Breast epithelium (tissue), 4 donors: Measurements from ENCODE around the gene HIVEP3. TPM values are rescaled to one million over a fixed set of nuclear protein-coding genes. Genes with fewer than 3 reads are reported as not detected.

Experiments used
- DNase-seq, 2 donors: peaks; one replicate each; pipeline ENCODE4 v3.0.0-alpha.2; 2019; ENCODE audit warnings: low spot score in 2 of 2
- H3K27ac ChIP-seq, 2 donors: fragments of 200-600 bp; sonication (generic) in 1 of 2; one replicate each; pipeline ENCODE4 v1.5.1; 2016 to 2019; ENCODE audit warnings: mild to moderate bottlenecking in 1 of 2
- H3K27me3 ChIP-seq, 2 donors: fragments of 200-600 bp; sonication (generic) in 1 of 2; one replicate each; pipeline versions ENCODE4 v1.5.1 to v1.6.0; 2017 to 2019; ENCODE audit warnings: control low read depth in 1 of 2, mild to moderate bottlenecking in 1 of 2
- H3K36me3 ChIP-seq: fragments of 200-600 bp; one replicate; pipeline ENCODE4 v1.5.1; 2019
- H3K4me1 ChIP-seq, 2 donors: fragments of 200-600 bp; sonication (generic); one replicate each; pipeline ENCODE4 v1.5.1; 2016 to 2019; ENCODE audit warnings: control low read depth in 1 of 2
- H3K4me3 ChIP-seq, 3 donors: fragments of 200-600 bp; sonication (generic); 1 replicate in 2 of 3; 2 replicates in 1 of 3; pipeline ENCODE4 v1.5.1; 2016 to 2019; ENCODE audit warnings: mild to moderate bottlenecking in 3 of 3, moderate library complexity in 2 of 3
- H3K9me3 ChIP-seq, 2 donors: fragments of 200-600 bp; sonication (generic) in 1 of 2; one replicate each; pipeline ENCODE4 v1.5.1; 2016 to 2019; ENCODE audit warnings: control low read depth in 1 of 2
- CTCF ChIP-seq, 3 donors: fragments of 450-650 bp; IDR thresholded peaks; one replicate each; pipeline ENCODE4 v1.5.1; 2016 to 2017; ENCODE audit warnings: antibody characterized with exemption in 3 of 3, mild to moderate bottlenecking in 3 of 3, moderate library complexity in 3 of 3
- POLR2A ChIP-seq: fragments of 450-650 bp; IDR thresholded peaks from one replicate; pipeline ENCODE4 v1.6.1; 2016; ENCODE audit warnings: antibody characterized with exemption, mild to moderate bottlenecking, moderate library complexity
- POLR2AphosphoS5 ChIP-seq, 3 donors: sonication (generic); formaldehyde crosslinking; IDR thresholded peaks; one replicate each; pipeline ENCODE4 v1.6.1; 2017; ENCODE audit warnings: antibody characterized with exemption in 3 of 3
- intact Hi-C: fragments of 100-400 bp; cut with DNase I; formaldehyde crosslinking; loops from one replicate; pipeline ENCODE4 v1.15.1; 2023; ENCODE audit warnings: low total_unique reads
- total RNA-seq, 3 donors: library from RNA; depleted of rRNA; stranded (reverse); fragments of >200 nt; gene quantifications; one replicate each; pipeline ENCODE4 v1.1.0, GENCODE V29; 2016

The HIVEP3 gene
- total RNA-seq, 3 donors from 2014 or later = 3.5 to 13.5 (median 9.2) TPM

GRCh38 chr1:41690331-41690730 lies 228.4 kb downstream of the HIVEP3 start:
- no peak for TF ChIP-seq CTCF (IDR thresholded peaks at IDR 0.05)
- TF ChIP-seq POLR2A = no peak
- TF ChIP-seq POLR2AphosphoS5 (IDR thresholded peaks at IDR 0.05) = no peak
- intact Hi-C loops = no loop called here
- no peaks in the 10 kb centered on the region for H3K27me3 ChIP-seq
- H3K36me3 ChIP-seq = no peaks in the 10 kb centered on the region
- peak overlapping the region; percentile 53 to 63 for H3K27ac ChIP-seq
- H3K9me3 ChIP-seq = no peaks in the 10 kb centered on the region
- no peak overlapping the region for H3K4me3 ChIP-seq
- H3K4me1 ChIP-seq = peaks cover 0 to 2% of the 10 kb centered on the region in 2 donors
- no peak for DNase-seq

- Histone ChIP-seq H3K4me1 (no peaks in the 10 kb centered on the region), H3K4me3 (no peak overlapping the region), H3K9me3 (no peaks in the 10 kb centered on the region), H3K27me3 (no peaks in the 10 kb centered on the region), H3K27ac (peak overlapping the region; percentile 53 to 63), H3K36me3 (no peaks in the 10 kb centered on the region)
- intact Hi-C loops = no loop called here
- DNase-seq = no peak
- TF ChIP-seq POLR2AphosphoS5 (IDR thresholded peaks at IDR 0.05) (no peak), CTCF (IDR thresholded peaks at IDR 0.05) (no peak), POLR2A (no peak)
Observed at GRCh38 chr1:41689558-41689981, 229.2 kb downstream of the HIVEP3 start.

GRCh38 chr1:41689139-41689538 lies 229.6 kb downstream of the HIVEP3 start:
- Histone ChIP-seq H3K9me3 (no peaks in the 10 kb centered on the region), H3K4me3 (no peak overlapping the region), H3K27ac (peak overlapping the region; percentile 53 to 63), H3K4me1 (no peaks in the 10 kb centered on the region), H3K36me3 (no peaks in the 10 kb centered on the region), H3K27me3 (no peaks in the 10 kb centered on the region)
- TF ChIP-seq POLR2A = no peak
- TF ChIP-seq POLR2AphosphoS5 (IDR thresholded peaks at IDR 0.05) = no peak
- TF ChIP-seq CTCF (IDR thresholded peaks at IDR 0.05) = no peak
- intact Hi-C loops = no loop called here
- no peak for DNase-seq

GRCh38 chr1:41687007-41687406 lies 231.7 kb downstream of the HIVEP3 start:
- Histone ChIP-seq H3K9me3 (no peaks in the 10 kb centered on the region), H3K4me3 (no peak overlapping the region), H3K4me1 (no peaks in the 10 kb centered on the region), H3K27me3 (no peaks in the 10 kb centered on the region), H3K27ac (no peak overlapping the region), H3K36me3 (no peaks in the 10 kb centered on the region)
- DNase-seq = no peak
- intact Hi-C loops = no loop called here
- no peak for TF ChIP-seq CTCF (IDR thresholded peaks at IDR 0.05)
- TF ChIP-seq POLR2AphosphoS5 (IDR thresholded peaks at IDR 0.05) = no peak
- TF ChIP-seq POLR2A = no peak

GRCh38 chr1:41683681-41684500 lies 234.8 kb downstream of the HIVEP3 start:
- H3K9me3 ChIP-seq = no peaks in the 10 kb centered on the region
- intact Hi-C loops = no loop called here
- no peak overlapping the region for H3K4me3 ChIP-seq
- DNase-seq = no peak
- no peaks in the 10 kb centered on the region for H3K36me3 ChIP-seq
- H3K27me3 ChIP-seq = no peaks in the 10 kb centered on the region
- H3K4me1 ChIP-seq = peaks cover 0 to 4% of the 10 kb centered on the region in 2 donors
- TF ChIP-seq POLR2AphosphoS5 (IDR thresholded peaks at IDR 0.05) = no peak
- no peak for TF ChIP-seq CTCF (IDR thresholded peaks at IDR 0.05)
- no peak for TF ChIP-seq POLR2A
- no peak overlapping the region for H3K27ac ChIP-seq
